DMS53 treated with DMSO at 0.1 percent for 48 hours (cell line): ENCODE data around the gene CTNND2.

Experiments
- DNase-seq: peaks from one replicate; lab custom pipeline; 2025; ENCODE audit not compliant: unreplicated experiment; lab: John Stamatoyannopoulos, UW

Gene CTNND2

GRCh38 chr5:11407556-11408145 is 496.6 kb downstream of the CTNND2 start:
- DNase-seq = no peak

- DNase-seq = no peak
These were observed 503.9 kb downstream of the CTNND2 start for GRCh38 chr5:11400316-11400715.

GRCh38 chr5:11398728-11399127 is 505.5 kb downstream of the CTNND2 start:
- no peak for DNase-seq

- no peak for DNase-seq
These were observed 506.7 kb downstream of the CTNND2 start for GRCh38 chr5:11397549-11397948.

- DNase-seq = no peak
These were observed 507.3 kb downstream of the CTNND2 start for GRCh38 chr5:11396917-11397316.

GRCh38 chr5:11394933-11395332 is 509.3 kb downstream of the CTNND2 start:
- no peak for DNase-seq

GRCh38 chr5:11390291-11390767 is 513.9 kb downstream of the CTNND2 start:
- DNase-seq = no peak

- no peak for DNase-seq
These were observed 516.9 kb downstream of the CTNND2 start for GRCh38 chr5:11387382-11387781.

GRCh38 chr5:11386398-11386797 is 517.8 kb downstream of the CTNND2 start:
- no peak for DNase-seq

GRCh38 chr5:11385901-11386293 is 518.3 kb downstream of the CTNND2 start:
- DNase-seq = no peak

- DNase-seq = no peak
These were observed 518.9 kb downstream of the CTNND2 start for GRCh38 chr5:11385251-11385900.

GRCh38 chr5:11384441-11385250 is 519.6 kb downstream of the CTNND2 start:
- DNase-seq = peak; percentile 52

- no peak for DNase-seq
These were observed 520.6 kb downstream of the CTNND2 start for GRCh38 chr5:11383506-11384095.

GRCh38 chr5:11378461-11378860 is 525.8 kb downstream of the CTNND2 start:
- no peak for DNase-seq

- no peak for DNase-seq
These were observed 526.4 kb downstream of the CTNND2 start for GRCh38 chr5:11377896-11378295.

GRCh38 chr5:11372191-11372590 is 532.1 kb downstream of the CTNND2 start:
- DNase-seq = no peak

GRCh38 chr5:11371021-11371420 is 533.2 kb downstream of the CTNND2 start:
- no peak for DNase-seq

GRCh38 chr5:11364531-11364930 is 539.7 kb downstream of the CTNND2 start:
- no peak for DNase-seq

- no peak for DNase-seq
These were observed 540.5 kb downstream of the CTNND2 start for GRCh38 chr5:11363631-11364178.

- no peak for DNase-seq
These were observed 542.5 kb downstream of the CTNND2 start for GRCh38 chr5:11361768-11362167.

GRCh38 chr5:11357928-11358327 is 546.3 kb downstream of the CTNND2 start:
- no peak for DNase-seq
